ENCODE results near the gene BRAF.

DNA sequence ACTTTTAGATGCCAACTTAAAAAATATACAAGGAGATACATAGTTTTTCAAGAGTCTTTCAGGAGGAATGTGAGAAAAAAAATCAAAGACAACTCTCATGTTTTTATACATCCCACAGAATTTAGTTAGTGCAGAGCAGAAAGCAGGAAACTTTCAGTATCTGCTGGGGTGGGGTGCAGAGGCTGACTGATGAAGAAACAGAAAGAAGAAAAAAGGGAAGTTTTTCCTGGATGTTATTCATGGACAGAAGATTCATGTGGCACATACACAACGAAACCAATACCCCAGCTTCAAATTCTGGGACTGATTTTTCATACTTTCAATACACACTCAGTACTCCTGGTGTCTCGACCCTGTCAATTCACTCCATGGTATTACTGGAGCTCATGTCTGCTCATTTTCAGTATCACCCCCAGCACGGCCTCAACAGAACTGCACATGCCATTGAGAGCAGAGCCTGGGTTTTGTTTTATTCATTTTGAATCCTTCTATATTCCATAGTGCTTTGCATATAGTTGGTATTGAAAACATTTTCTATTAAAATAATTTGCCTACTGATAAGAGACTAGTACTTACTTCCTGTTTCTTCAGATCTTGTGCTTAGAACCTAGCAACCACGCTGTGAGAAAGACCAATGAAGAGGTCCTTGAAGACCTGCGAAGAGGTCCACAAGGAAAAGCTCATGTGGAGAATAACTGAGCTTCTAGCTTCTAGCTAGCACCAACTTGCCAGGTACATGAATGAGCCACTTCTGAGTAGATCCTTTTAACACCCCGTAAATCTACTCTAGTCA lies 179.3 kb downstream of the BRAF start:
- TF ChIP-seq ZNF214 (tag by site-specific recombination; IDR thresholded peaks at IDR 0.05; ENCODE audit: borderline replicate concordance) (no peak), ZNF350 (tag by site-specific recombination; IDR thresholded peaks at IDR 0.05) (no peak), ZNF274 (IDR thresholded peaks at IDR 0.05; ENCODE audit: low read length) (no peak), ZNF274 (tag by site-specific recombination; IDR thresholded peaks at IDR 0.05; ENCODE audit: borderline replicate concordance) (no peak), TCF7L2 (IDR thresholded peaks at IDR 0.05; ENCODE audit: borderline replicate concordance, low read depth, low read length) (no peak), ZNF529 (tag by site-specific recombination; IDR thresholded peaks at IDR 0.05; ENCODE audit: insufficient replicate concordance) (no peak), ZEB2 (tag by site-specific recombination; IDR thresholded peaks at IDR 0.05) (no peak)
- TF ChIP-seq, protein P1, sequence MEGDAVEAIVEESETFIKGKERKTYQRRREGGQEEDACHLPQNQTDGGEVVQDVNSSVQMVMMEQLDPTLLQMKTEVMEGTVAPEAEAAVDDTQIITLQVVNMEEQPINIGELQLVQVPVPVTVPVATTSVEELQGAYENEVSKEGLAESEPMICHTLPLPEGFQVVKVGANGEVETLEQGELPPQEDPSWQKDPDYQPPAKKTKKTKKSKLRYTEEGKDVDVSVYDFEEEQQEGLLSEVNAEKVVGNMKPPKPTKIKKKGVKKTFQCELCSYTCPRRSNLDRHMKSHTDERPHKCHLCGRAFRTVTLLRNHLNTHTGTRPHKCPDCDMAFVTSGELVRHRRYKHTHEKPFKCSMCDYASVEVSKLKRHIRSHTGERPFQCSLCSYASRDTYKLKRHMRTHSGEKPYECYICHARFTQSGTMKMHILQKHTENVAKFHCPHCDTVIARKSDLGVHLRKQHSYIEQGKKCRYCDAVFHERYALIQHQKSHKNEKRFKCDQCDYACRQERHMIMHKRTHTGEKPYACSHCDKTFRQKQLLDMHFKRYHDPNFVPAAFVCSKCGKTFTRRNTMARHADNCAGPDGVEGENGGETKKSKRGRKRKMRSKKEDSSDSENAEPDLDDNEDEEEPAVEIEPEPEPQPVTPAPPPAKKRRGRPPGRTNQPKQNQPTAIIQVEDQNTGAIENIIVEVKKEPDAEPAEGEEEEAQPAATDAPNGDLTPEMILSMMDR (tag by site-specific recombination; IDR thresholded peaks at IDR 0.05): no peak

All from HEK293 (cell line).